Astrocyte (in vitro differentiated cells and primary cell): ENCODE results near the gene MYLK3. TPM values are rescaled to one million over a fixed set of nuclear protein-coding genes. Genes with fewer than 3 reads are reported as not detected.

ENCODE experiments used
- DNase-seq: peaks from one replicate; pipeline ENCODE4 v3.0.0-alpha.2; 2010; ENCODE audit warnings: low read depth
- FAIRE-seq: peaks from 2 replicates; lab custom pipeline; 2011; peaks lifted over from hg19 to GRCh38; lab: Jason Lieb, UNC
- H2AFZ ChIP-seq: 2 replicates; pipeline ENCODE4 v1.6.0; 2012; ENCODE audit warnings: low read depth, low read length, inconsistent platforms
- H3K27ac ChIP-seq: 2 replicates; pipeline ENCODE4 v1.5.1; 2011; ENCODE audit warnings: low read depth, low read length, inconsistent platforms
- H3K27me3 ChIP-seq: 2 replicates; pipeline ENCODE4 v1.6.0; 2011; ENCODE audit warnings: low read length, inconsistent platforms; ENCODE audit not compliant: insufficient read depth
- H3K36me3 ChIP-seq: 2 replicates; pipeline ENCODE4 v1.5.1; 2011; ENCODE audit warnings: low read length, inconsistent platforms; ENCODE audit not compliant: insufficient read depth
- H3K4me1 ChIP-seq: 2 replicates; pipeline ENCODE4 v1.5.1; 2011; ENCODE audit warnings: low read length, inconsistent platforms; ENCODE audit not compliant: insufficient read depth
- H3K4me2 ChIP-seq: 2 replicates; pipeline ENCODE4 v1.6.0; 2012; ENCODE audit warnings: low read length, inconsistent platforms
- H3K4me3 ChIP-seq: 2 replicates; pipeline ENCODE4 v1.5.1; 2011; ENCODE audit warnings: low read depth, mild to moderate bottlenecking, low read length, inconsistent platforms; ENCODE audit not compliant: insufficient read depth
- H3K79me2 ChIP-seq: 2 replicates; pipeline ENCODE4 v1.6.0; 2012; ENCODE audit warnings: mild to moderate bottlenecking, low read length, inconsistent platforms; ENCODE audit not compliant: insufficient read depth
- H3K9ac ChIP-seq: 2 replicates; pipeline ENCODE4 v1.6.0; 2012; ENCODE audit warnings: mild to moderate bottlenecking, low read length, inconsistent platforms
- H3K9me3 ChIP-seq: 2 replicates; pipeline ENCODE4 v1.5.1; 2012; ENCODE audit warnings: low read depth, mild to moderate bottlenecking, low read length, inconsistent platforms; ENCODE audit not compliant: insufficient read depth
- H4K20me1 ChIP-seq: 2 replicates; pipeline ENCODE4 v1.6.0; 2012; ENCODE audit warnings: low read length, inconsistent platforms; ENCODE audit not compliant: insufficient read depth
- H3K27ac Mint-ChIP-seq: one replicate; pipeline ENCODE4 v1.8.0; 2021; ENCODE audit warnings: mild to moderate bottlenecking, mixed read lengths; ENCODE audit not compliant: unreplicated experiment
- H3K27me3 Mint-ChIP-seq: one replicate; pipeline ENCODE4 v1.8.0; 2021; ENCODE audit warnings: low read depth, mixed read lengths; ENCODE audit not compliant: unreplicated experiment
- H3K36me3 Mint-ChIP-seq: one replicate; pipeline ENCODE4 v1.8.0; 2021; ENCODE audit warnings: low read depth, mixed read lengths; ENCODE audit not compliant: unreplicated experiment
- H3K4me1 Mint-ChIP-seq: one replicate; pipeline ENCODE4 v1.8.0; 2021; ENCODE audit warnings: low read depth, mixed read lengths; ENCODE audit not compliant: unreplicated experiment
- H3K4me3 Mint-ChIP-seq: one replicate; pipeline ENCODE4 v1.8.0; 2021; ENCODE audit warnings: mild to moderate bottlenecking, moderate library complexity, mixed read lengths; ENCODE audit not compliant: unreplicated experiment
- H3K9me3 Mint-ChIP-seq: one replicate; pipeline ENCODE4 v1.8.0; 2021; ENCODE audit warnings: mild to moderate bottlenecking, mixed read lengths; ENCODE audit not compliant: unreplicated experiment
- EZH2 ChIP-seq: IDR thresholded peaks from 2 replicates; pipeline ENCODE4 v1.6.1; 2012; ENCODE audit warnings: mild to moderate bottlenecking, low read length, inconsistent platforms; ENCODE audit not compliant: insufficient read depth
- total RNA-seq: library from RNA; stranded (reverse); gene quantifications from 2 replicates; pipeline ENCODE4 v1.2.1, GENCODE V29; 2021
- TF ChIP-seq, protein P1 (sequence below): IDR thresholded peaks from 2 replicates; pipeline ENCODE4 v1.5.1; 2011; ENCODE audit warnings: low read depth, mild to moderate bottlenecking, inconsistent platforms, low read length, moderate library complexity; ENCODE audit not compliant: insufficient read depth

MYLK3 gene
- total RNA-seq, 1 donor from 2014 or later = 1.3 TPM

DNA sequence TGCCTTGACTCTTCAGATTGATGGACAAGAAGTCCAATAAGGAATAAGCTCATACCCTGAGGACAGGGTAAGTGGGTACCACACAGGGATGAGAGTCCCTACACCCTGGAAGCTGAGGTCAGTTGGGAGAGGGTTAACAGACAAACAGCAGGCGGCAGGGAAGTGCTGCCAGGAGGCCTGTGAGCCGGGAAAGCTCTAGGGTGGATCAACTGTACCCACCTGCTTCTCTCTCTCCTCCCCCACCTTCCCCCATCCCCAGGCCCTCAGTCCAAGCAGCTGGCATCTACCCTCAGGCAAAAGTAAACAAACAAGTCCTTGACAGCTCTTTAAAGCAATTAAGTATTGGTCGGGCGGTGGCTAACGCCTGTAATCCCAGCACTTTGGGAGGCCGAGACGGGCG lies 20.7 kb upstream of the MYLK3 start:
- H2AFZ ChIP-seq = no peak overlapping the region
- H3K27ac Mint-ChIP-seq = no peak overlapping the region
- H4K20me1 ChIP-seq = no peaks in the 10 kb centered on the region
- H3K79me2 ChIP-seq = no peaks in the 10 kb centered on the region
- peaks cover 9% of the 10 kb centered on the region for H3K27me3 Mint-ChIP-seq
- no peak overlapping the region for H3K4me2 ChIP-seq
- TF ChIP-seq, protein P1, sequence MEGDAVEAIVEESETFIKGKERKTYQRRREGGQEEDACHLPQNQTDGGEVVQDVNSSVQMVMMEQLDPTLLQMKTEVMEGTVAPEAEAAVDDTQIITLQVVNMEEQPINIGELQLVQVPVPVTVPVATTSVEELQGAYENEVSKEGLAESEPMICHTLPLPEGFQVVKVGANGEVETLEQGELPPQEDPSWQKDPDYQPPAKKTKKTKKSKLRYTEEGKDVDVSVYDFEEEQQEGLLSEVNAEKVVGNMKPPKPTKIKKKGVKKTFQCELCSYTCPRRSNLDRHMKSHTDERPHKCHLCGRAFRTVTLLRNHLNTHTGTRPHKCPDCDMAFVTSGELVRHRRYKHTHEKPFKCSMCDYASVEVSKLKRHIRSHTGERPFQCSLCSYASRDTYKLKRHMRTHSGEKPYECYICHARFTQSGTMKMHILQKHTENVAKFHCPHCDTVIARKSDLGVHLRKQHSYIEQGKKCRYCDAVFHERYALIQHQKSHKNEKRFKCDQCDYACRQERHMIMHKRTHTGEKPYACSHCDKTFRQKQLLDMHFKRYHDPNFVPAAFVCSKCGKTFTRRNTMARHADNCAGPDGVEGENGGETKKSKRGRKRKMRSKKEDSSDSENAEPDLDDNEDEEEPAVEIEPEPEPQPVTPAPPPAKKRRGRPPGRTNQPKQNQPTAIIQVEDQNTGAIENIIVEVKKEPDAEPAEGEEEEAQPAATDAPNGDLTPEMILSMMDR = no peak
- no peak for TF ChIP-seq EZH2
- no peak overlapping the region for H3K4me3 ChIP-seq
- DNase-seq (no peak), FAIRE-seq (no peak)
- H3K9me3 ChIP-seq = no peaks in the 10 kb centered on the region
- H3K9ac ChIP-seq = no peak overlapping the region
- H3K27me3 ChIP-seq = no peaks in the 10 kb centered on the region
- no peaks in the 10 kb centered on the region for H3K36me3 Mint-ChIP-seq
- no peak overlapping the region for H3K27ac ChIP-seq
- no peaks in the 10 kb centered on the region for H3K36me3 ChIP-seq
- peaks cover 2% of the 10 kb centered on the region for H3K4me1 Mint-ChIP-seq
- peaks cover 3% of the 10 kb centered on the region for H3K9me3 Mint-ChIP-seq
- no peak overlapping the region for H3K4me3 Mint-ChIP-seq
- no peaks in the 10 kb centered on the region for H3K4me1 ChIP-seq

DNA sequence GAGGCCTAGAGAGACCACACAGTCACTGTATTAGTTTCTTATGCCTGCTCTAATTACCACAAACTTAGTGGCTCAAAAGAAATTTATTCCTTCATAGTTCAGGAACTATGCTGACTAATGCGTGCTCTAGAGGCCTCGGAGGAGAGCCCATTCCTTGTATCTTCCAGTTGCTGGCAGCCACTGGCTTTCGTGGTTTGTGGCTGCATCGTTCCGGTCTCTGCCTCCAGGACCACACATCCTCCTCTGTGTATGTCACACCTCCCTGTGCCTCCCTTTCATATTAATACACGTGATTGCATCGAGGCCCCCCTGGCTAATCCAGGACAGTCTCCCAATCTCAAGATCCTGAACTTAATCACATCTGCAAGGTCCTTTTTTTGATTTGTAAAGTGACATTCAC lies 16.9 kb upstream of the MYLK3 start:
- no peaks in the 10 kb centered on the region for H3K36me3 Mint-ChIP-seq
- DNase-seq (peak; percentile 85), FAIRE-seq (no peak)
- Histone ChIP-seq H3K9ac (no peak overlapping the region), H3K4me3 (no peak overlapping the region), H4K20me1 (no peaks in the 10 kb centered on the region), H2AFZ (no peak overlapping the region), H3K4me2 (no peak overlapping the region), H3K4me1 (no peaks in the 10 kb centered on the region), H3K9me3 (no peaks in the 10 kb centered on the region), H3K27me3 (no peaks in the 10 kb centered on the region), H3K36me3 (no peaks in the 10 kb centered on the region), H3K79me2 (no peaks in the 10 kb centered on the region), H3K27ac (no peak overlapping the region)
- H3K4me3 Mint-ChIP-seq = no peak overlapping the region
- peaks cover 2% of the 10 kb centered on the region for H3K4me1 Mint-ChIP-seq
- H3K9me3 Mint-ChIP-seq = peaks cover 3% of the 10 kb centered on the region
- H3K27me3 Mint-ChIP-seq = peaks cover 19% of the 10 kb centered on the region
- TF ChIP-seq EZH2 = no peak
- TF ChIP-seq, protein P1 = no peak
- H3K27ac Mint-ChIP-seq = peak overlapping the region; percentile 86

DNA sequence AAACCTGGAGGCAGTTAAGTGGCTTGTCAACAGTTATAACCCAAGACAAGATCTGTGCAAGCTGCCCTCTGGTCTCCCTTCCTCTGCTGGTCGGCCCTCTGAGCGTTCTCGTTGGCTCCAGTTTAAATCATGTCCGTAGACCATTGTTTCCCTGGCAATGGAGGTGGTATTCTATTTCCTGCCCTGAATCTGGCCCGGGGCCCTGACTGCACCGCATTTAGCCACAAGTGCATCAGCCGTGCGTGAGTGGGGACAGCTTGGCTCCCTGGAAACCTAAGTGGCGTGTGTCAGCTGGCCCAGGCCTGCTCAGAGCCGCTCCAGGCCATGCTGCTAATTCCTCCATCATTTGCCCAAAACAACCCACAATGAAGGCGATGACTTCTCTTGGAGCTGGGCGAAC lies 15.0 kb upstream of the MYLK3 start:
- H4K20me1 ChIP-seq = no peaks in the 10 kb centered on the region
- no peak for FAIRE-seq
- H3K4me3 ChIP-seq = no peak overlapping the region
- TF ChIP-seq, protein P1 = no peak
- no peak for TF ChIP-seq EZH2
- no peak overlapping the region for H2AFZ ChIP-seq
- Mint-ChIP-seq H3K9me3 (peaks cover 3% of the 10 kb centered on the region), H3K27me3 (peaks cover 28% of the 10 kb centered on the region), H3K4me3 (no peak overlapping the region), H3K36me3 (no peaks in the 10 kb centered on the region), H3K27ac (no peak overlapping the region), H3K4me1 (peaks cover 2% of the 10 kb centered on the region)
- no peak overlapping the region for H3K27ac ChIP-seq
- no peak overlapping the region for H3K4me2 ChIP-seq
- no peaks in the 10 kb centered on the region for H3K4me1 ChIP-seq
- peaks cover 9% of the 10 kb centered on the region for H3K27me3 ChIP-seq
- no peak overlapping the region for H3K9ac ChIP-seq
- no peaks in the 10 kb centered on the region for H3K9me3 ChIP-seq
- peak; percentile 17 for DNase-seq
- H3K79me2 ChIP-seq = no peaks in the 10 kb centered on the region
- no peaks in the 10 kb centered on the region for H3K36me3 ChIP-seq
